PC-3 (cell line): ENCODE results near the gene AKAP6. TPM values are rescaled to one million over a fixed set of nuclear protein-coding genes. Genes with fewer than 3 reads are reported as not detected.

Source experiments
- ATAC-seq: fragments of 200-7000 bp; cut with Tn5 transposase; 2 replicates; pipeline ENCODE4 v1.9.1; 2020; ENCODE audit warnings: mild to moderate bottlenecking, moderate library complexity
- BruUV-seq: library from RNA; stranded (reverse); fragments of 400-500 nt; replicated peaks from 2 replicates; lab custom pipeline; 2021; lab: Mats Ljungman, UMichigan
- CTCF ChIA-PET: fragments of 300-600 bp; sonication (Branson Sonifier 250); formaldehyde crosslinking; loops from one replicate; lab custom pipeline; 2022; ENCODE audit warnings: antibody characterized with exemption; lab: Charles Lee
- POLR2A ChIA-PET: fragments of 300-600 bp; sonication (Branson Sonifier 250); formaldehyde crosslinking; loops from one replicate; lab custom pipeline; 2022; ENCODE audit warnings: antibody characterized with exemption; ENCODE audit not compliant: unreplicated experiment; lab: Charles Lee
- DNase-seq: peaks from one replicate; pipeline ENCODE4 v3.0.0-alpha.2; 2015
- H2AFZ ChIP-seq: fragments of 300-600 bp; sonication (generic); 2 replicates; pipeline ENCODE4 v1.6.0; 2016; ENCODE audit warnings: antibody characterized with exemption, low read length
- H3F3A ChIP-seq: fragments of 300-600 bp; sonication (generic); one replicate; pipeline ENCODE4 v1.6.0; 2017; ENCODE audit warnings: antibody characterized with exemption, low read length, control low read depth, mild to moderate bottlenecking; ENCODE audit not compliant: unreplicated experiment
- H3K27ac ChIP-seq: fragments of 300-600 bp; sonication (generic); 2 replicates; pipeline ENCODE4 v1.5.1; 2016; ENCODE audit warnings: mild to moderate bottlenecking, low read length
- H3K27me3 ChIP-seq: fragments of 300-600 bp; sonication (generic); 2 replicates; pipeline ENCODE4 v1.6.1; 2016; ENCODE audit warnings: low read length, mixed read lengths
- H3K36me3 ChIP-seq: fragments of 300-600 bp; sonication (generic); 2 replicates; pipeline ENCODE4 v1.6.1; 2016; ENCODE audit warnings: low read depth, mixed run types, low read length, mixed read lengths
- H3K4me1 ChIP-seq: fragments of 300-600 bp; sonication (generic); 2 replicates; pipeline ENCODE4 v1.5.1; 2016; ENCODE audit warnings: low read length; ENCODE audit not compliant: insufficient read depth
- H3K4me2 ChIP-seq: fragments of 300-600 bp; sonication (generic); 2 replicates; pipeline ENCODE4 v1.6.0; 2016; ENCODE audit warnings: low read length
- H3K4me3 ChIP-seq: fragments of 300-600 bp; sonication (generic); 2 replicates; pipeline ENCODE4 v1.5.1; 2016; ENCODE audit warnings: mild to moderate bottlenecking, low read length, mixed read lengths
- H3K79me2 ChIP-seq: fragments of 300-600 bp; sonication (generic); 2 replicates; pipeline ENCODE4 v1.6.1; 2017; ENCODE audit warnings: low read length, mixed read lengths
- H3K9ac ChIP-seq: fragments of 300-600 bp; sonication (generic); 2 replicates; pipeline ENCODE4 v1.6.0; 2016; ENCODE audit warnings: mild to moderate bottlenecking, low read length
- H3K9me2 ChIP-seq: fragments of 300-600 bp; sonication (generic); replicated peaks from 2 replicates; pipeline ENCODE4 v1.6.1; 2016; ENCODE audit warnings: mixed run types, low read length, mixed read lengths
- H3K9me3 ChIP-seq: fragments of 300-600 bp; sonication (generic); 2 replicates; pipeline ENCODE4 v1.6.1; 2016; ENCODE audit warnings: low read length, mixed read lengths
- H4K20me1 ChIP-seq: fragments of 300-600 bp; sonication (generic); 2 replicates; pipeline ENCODE4 v1.6.1; 2016; ENCODE audit warnings: low read length, mixed read lengths
- CTCF ChIP-seq: fragments of 300-600 bp; sonication (generic); conservative IDR thresholded peaks from 2 replicates; pipeline ENCODE4 v1.5.1; 2017; ENCODE audit warnings: antibody characterized with exemption, low read depth, mild to moderate bottlenecking, low read length
- EZH2 ChIP-seq: fragments of 300-600 bp; sonication (generic); IDR thresholded peaks from one replicate; pipeline ENCODE4 v1.6.1; 2017; ENCODE audit warnings: antibody characterized with exemption, mild to moderate bottlenecking, low read length; ENCODE audit not compliant: unreplicated experiment
- EZH2phosphoT487 ChIP-seq: fragments of 300-600 bp; sonication (generic); IDR thresholded peaks from 2 replicates; pipeline ENCODE4 v1.6.1; 2018; ENCODE audit warnings: mild to moderate bottlenecking, antibody characterized with exemption, low read length, borderline replicate concordance
- intact Hi-C: fragments of 100-400 bp; cut with micrococcal nuclease; formaldehyde crosslinking; loops from 2 replicates; pipeline ENCODE4 v1.9.0; 2023
- total RNA-seq: library from RNA; depleted of rRNA; stranded (reverse); fragments of >200 nt; gene quantifications from 2 replicates; pipeline ENCODE4 v1.2.3, GENCODE V29; 2014

Gene AKAP6
- total RNA-seq, 1 experiment from 2014 or later = 1.5 TPM

GRCh38 chr14:32622742-32623141, 293.6 kb downstream of the AKAP6 start:
- BruUV-seq = no TSS peak
- peaks cover 55% of the 10 kb centered on the region for H3K4me1 ChIP-seq
- H4K20me1 ChIP-seq = no peaks in the 10 kb centered on the region
- no peak overlapping the region for H3K4me3 ChIP-seq
- peak overlapping the region; percentile 77 for H3K27ac ChIP-seq
- H3F3A ChIP-seq = peaks cover 10% of the 10 kb centered on the region
- TF ChIP-seq EZH2phosphoT487 = no peak
- no peak for TF ChIP-seq EZH2
- no peak for TF ChIP-seq CTCF
- no peaks in the 10 kb centered on the region for H3K9me3 ChIP-seq
- CTCF ChIA-PET = no interaction called here
- H3K36me3 ChIP-seq = no peaks in the 10 kb centered on the region
- no peak overlapping the region for H3K4me2 ChIP-seq
- intact Hi-C loops = no loop called here
- no peaks in the 10 kb centered on the region for H3K9me2 ChIP-seq
- H3K9ac ChIP-seq = no peak overlapping the region
- H3K27me3 ChIP-seq = no peaks in the 10 kb centered on the region
- no peak overlapping the region for H2AFZ ChIP-seq
- DNase-seq = no peak
- no peak for ATAC-seq
- H3K79me2 ChIP-seq = no peaks in the 10 kb centered on the region
- POLR2A ChIA-PET = no interaction called here

- peaks cover 10% of the 10 kb centered on the region for H3F3A ChIP-seq
- POLR2A ChIA-PET = no interaction called here
- H3K9me2 ChIP-seq = no peaks in the 10 kb centered on the region
- CTCF ChIA-PET = no interaction called here
- H3K79me2 ChIP-seq = no peaks in the 10 kb centered on the region
- ATAC-seq = peak; percentile 47
- no peaks in the 10 kb centered on the region for H3K27me3 ChIP-seq
- H3K36me3 ChIP-seq = no peaks in the 10 kb centered on the region
- H2AFZ ChIP-seq = no peak overlapping the region
- peaks cover 54% of the 10 kb centered on the region for H3K4me1 ChIP-seq
- peak overlapping the region; percentile 37 for H3K4me2 ChIP-seq
- peak overlapping the region; percentile 77 for H3K27ac ChIP-seq
- TF ChIP-seq EZH2phosphoT487 (no peak), CTCF (no peak)
- H3K9ac ChIP-seq = no peak overlapping the region
- no peaks in the 10 kb centered on the region for H3K9me3 ChIP-seq
- H4K20me1 ChIP-seq = no peaks in the 10 kb centered on the region
- DNase-seq = peak; percentile 69
- H3K4me3 ChIP-seq = 0 out of 2 replicates have a peak overlapping the region, but pooled peaks have one; percentile 13
- intact Hi-C loops = no loop called here
- no TSS peak for BruUV-seq
Observed at GRCh38 chr14:32623300-32624093, 294.4 kb downstream of the AKAP6 start.

GRCh38 chr14:32625211-32625610, 296.1 kb downstream of the AKAP6 start:
- no peaks in the 10 kb centered on the region for H3K9me2 ChIP-seq
- BruUV-seq = no TSS peak
- H3K4me3 ChIP-seq = no peak overlapping the region
- H3K27ac ChIP-seq = no peak overlapping the region
- H3K4me2 ChIP-seq = no peak overlapping the region
- H3K9me3 ChIP-seq = no peaks in the 10 kb centered on the region
- H4K20me1 ChIP-seq = no peaks in the 10 kb centered on the region
- POLR2A ChIA-PET = interaction anchor here (0.6 kb wide), 1 partner anchor 99 kb away, joined by 5 read pairs; no protein-coding TSS in a partner anchor
- peaks cover 37% of the 10 kb centered on the region for H3K4me1 ChIP-seq
- no peaks in the 10 kb centered on the region for H3K36me3 ChIP-seq
- H3K27me3 ChIP-seq = no peaks in the 10 kb centered on the region
- no peaks in the 10 kb centered on the region for H3K79me2 ChIP-seq
- no peak overlapping the region for H3K9ac ChIP-seq
- no peak for TF ChIP-seq EZH2
- no peak for TF ChIP-seq CTCF
- no peak for TF ChIP-seq EZH2phosphoT487
- intact Hi-C loops = no loop called here
- DNase-seq (no peak), ATAC-seq (no peak)
- CTCF ChIA-PET = no interaction called here
- H2AFZ ChIP-seq = no peak overlapping the region
- peaks cover 10% of the 10 kb centered on the region for H3F3A ChIP-seq
